HL-60 (cell line): ENCODE measurements around the gene SEC14L5.
A peak's percentile ranks its signal among the peaks of the same experiment; 100 is the strongest.

Source experiments
- DNase-seq, 2 experiments: peaks; one replicate each; pipeline ENCODE4 v3.0.0-alpha.2; 2010 to 2020; ENCODE audit warnings: low read depth in 1 of 2, low spot score in 1 of 2
- H3K27ac ChIP-seq: fragments of 250-450 bp; sonication (Bioruptor Pico); replicated peaks from 2 replicates; pipeline ENCODE4 v1.5.1; 2020; ENCODE audit warnings: mild to moderate bottlenecking, moderate library complexity
- H3K27me3 ChIP-seq: fragments of 250-450 bp; sonication (Bioruptor Pico); 2 replicates; pipeline ENCODE4 v1.5.1; 2021; ENCODE audit warnings: mild to moderate bottlenecking, moderate library complexity; ENCODE audit not compliant: insufficient read depth, poor library complexity, severe bottlenecking
- H3K4me3 ChIP-seq: replicated peaks from 2 replicates; pipeline ENCODE4 v1.5.1; 2011; ENCODE audit warnings: mild to moderate bottlenecking, control low read depth, low read length; ENCODE audit not compliant: insufficient read depth
- CTCF ChIP-seq: IDR thresholded peaks from one replicate; pipeline ENCODE4 v1.5.1; 2011; ENCODE audit warnings: low read length, control low read depth, inconsistent platforms; ENCODE audit not compliant: insufficient read depth
- GABPA ChIP-seq: IDR thresholded peaks from 2 replicates; pipeline ENCODE4 v1.6.1; 2012; ENCODE audit warnings: low read depth
- POLR2AphosphoS5 ChIP-seq: IDR thresholded peaks from 2 replicates; pipeline ENCODE4 v1.6.1; 2012; ENCODE audit warnings: low read depth
- REST ChIP-seq: IDR thresholded peaks from 2 replicates; pipeline ENCODE4 v1.6.1; 2012; ENCODE audit warnings: low read depth; ENCODE audit not compliant: insufficient replicate concordance
- SPI1 ChIP-seq: IDR thresholded peaks from 2 replicates; pipeline ENCODE4 v1.6.1; 2012; ENCODE audit warnings: low read depth, mild to moderate bottlenecking, borderline replicate concordance

Gene SEC14L5

GRCh38 chr16:4945560-4946502 lies 12.3 kb upstream of the SEC14L5 start:
- no peak overlapping the region for H3K4me3 ChIP-seq
- TF ChIP-seq CTCF (no peak), GABPA (no peak), SPI1 (no peak)
- DNase-seq, result no peak
- H3K27ac ChIP-seq, result no peak overlapping the region
- H3K27me3 ChIP-seq, result no peaks in the 10 kb centered on the region

GRCh38 chr16:4946917-4947316 lies 11.2 kb upstream of the SEC14L5 start:
- DNase-seq, result no peak
- no peak for TF ChIP-seq REST
- H3K27ac ChIP-seq, result peak overlapping the region; percentile 90
- no peaks in the 10 kb centered on the region for H3K27me3 ChIP-seq
- no peak overlapping the region for H3K4me3 ChIP-seq

GRCh38 chr16:4947722-4948503 lies 10.2 kb upstream of the SEC14L5 start:
- peak; percentile 54 for TF ChIP-seq REST
- no peak for TF ChIP-seq CTCF
- peak; percentile 89 for TF ChIP-seq POLR2AphosphoS5
- TF ChIP-seq SPI1, result peak; percentile 68; the same call in 1 of the 2 replicates
- peak; percentile 95 for TF ChIP-seq GABPA
- peak; percentile 78 to 95 for DNase-seq
- Histone ChIP-seq H3K4me3 (no peak overlapping the region; the same call in 1 of the 2 replicates), H3K27ac (peak overlapping the region; percentile 90), H3K27me3 (no peaks in the 10 kb centered on the region)
